Esophagus muscularis mucosa (tissue), 4 donors: ENCODE results near the gene GID4. TPM values are rescaled to one million over a fixed set of nuclear protein-coding genes. Genes with fewer than 3 reads are reported as not detected.

Source experiments
- DNase-seq: peaks from one replicate; pipeline ENCODE4 v3.0.0-alpha.2; 2017; ENCODE audit errors: extremely low spot score
- H3K27ac ChIP-seq, 4 donors: fragments of 200-600 bp; sonication (generic); replicated peaks in 1 of 4; 1 replicate in 3 of 4; 2 replicates in 1 of 4; pipeline ENCODE4 v1.5.1; 2016 to 2019; ENCODE audit warnings: mild to moderate bottlenecking in 1 of 4
- H3K27me3 ChIP-seq, 4 donors: fragments of 200-600 bp; sonication (generic); one replicate each; pipeline versions ENCODE4 v1.5.1 to v1.6.0; 2016 to 2019
- H3K36me3 ChIP-seq, 4 donors: fragments of 200-600 bp; sonication (generic); one replicate each; pipeline ENCODE4 v1.5.1; 2016 to 2019
- H3K4me1 ChIP-seq, 4 donors: fragments of 200-600 bp; sonication (generic); one replicate each; pipeline ENCODE4 v1.5.1; 2016 to 2019
- H3K4me3 ChIP-seq, 4 donors: fragments of 200-600 bp; sonication (generic); 1 replicate in 2 of 4; 2 replicates in 2 of 4; pipeline ENCODE4 v1.5.1; 2016 to 2019; ENCODE audit warnings: mild to moderate bottlenecking in 4 of 4, moderate library complexity in 1 of 4
- H3K9me3 ChIP-seq, 4 donors: fragments of 200-600 bp; sonication (generic); 1 replicate in 3 of 4; 2 replicates in 1 of 4; pipeline ENCODE4 v1.5.1; 2016 to 2019
- EP300 ChIP-seq: sonication (generic); formaldehyde crosslinking; IDR thresholded peaks from one replicate; pipeline ENCODE4 v1.6.1; 2017; ENCODE audit warnings: antibody characterized with exemption
- POLR2A ChIP-seq: fragments of 450-650 bp; IDR thresholded peaks from one replicate; pipeline ENCODE4 v1.6.1; 2017; ENCODE audit warnings: antibody characterized with exemption, moderate library complexity, mild to moderate bottlenecking, low read depth
- POLR2AphosphoS5 ChIP-seq, 2 donors: sonication (generic); formaldehyde crosslinking; IDR thresholded peaks; one replicate each; pipeline ENCODE4 v1.6.1; 2017; ENCODE audit warnings: antibody characterized with exemption in 2 of 2
- WGBS: methylation state at CpG from one replicate; pipeline ENCODE4 v1.1.5; 2018; 5-methylcytosine and 5-hydroxymethylcytosine counted together
- intact Hi-C: fragments of 100-400 bp; cut with DNase I; formaldehyde crosslinking; loops from one replicate; pipeline ENCODE4 v1.15.1; 2023
- total RNA-seq, 4 donors: library from RNA; depleted of rRNA; stranded (reverse); fragments of >200 nt; gene quantifications; one replicate each; pipeline versions ENCODE4 v1.1.0 to v1.2.1, GENCODE V29; 2016
- TF ChIP-seq, protein P1 (sequence below), 3 experiments: fragments of 200-600 bp in 2 of 3; fragments of 450-650 bp in 1 of 3; sonication (generic) in 2 of 3; IDR thresholded peaks; one replicate each; pipeline ENCODE4 v1.5.1; 2017 to 2019; ENCODE audit warnings: antibody characterized with exemption in 3 of 3, mild to moderate bottlenecking in 2 of 3, moderate library complexity in 1 of 3

Gene GID4
- total RNA-seq, 4 donors from 2014 or later = 33.1 to 39.8 (median 34.4) TPM

DNA sequence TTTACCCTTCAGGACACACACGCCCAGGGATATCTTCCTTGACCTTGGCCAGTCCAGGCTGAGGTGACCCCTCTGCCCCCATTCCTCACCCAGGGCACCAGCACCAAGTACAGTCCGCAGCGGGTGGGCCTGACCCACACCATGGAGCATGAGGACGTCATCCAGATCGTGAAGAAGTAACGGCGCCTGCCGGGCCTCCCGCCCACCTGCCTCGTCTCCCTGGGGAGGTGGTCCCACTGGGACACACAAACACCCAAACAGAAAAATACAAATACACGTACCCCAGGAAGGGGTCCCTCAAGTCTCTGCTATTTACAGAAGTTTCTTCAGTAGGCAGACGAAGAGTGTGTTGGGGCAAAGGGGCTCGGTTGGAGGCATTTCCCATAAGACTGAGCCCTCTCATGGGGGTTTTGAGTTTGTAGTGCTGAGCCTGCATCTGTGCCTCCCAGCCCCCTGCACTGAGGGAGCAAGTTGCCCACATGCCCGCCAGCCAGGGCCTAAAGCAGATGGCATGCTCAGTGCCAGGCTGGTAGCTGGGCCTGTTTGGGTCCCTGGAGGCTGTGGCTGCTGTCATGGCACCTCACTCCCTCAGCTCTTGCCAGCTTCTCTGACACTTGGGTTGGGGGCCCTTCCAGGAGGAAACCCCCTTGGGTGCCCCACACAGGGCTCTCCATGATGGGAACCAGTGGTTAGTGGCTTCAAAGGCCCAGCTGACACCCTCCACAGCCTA, 68.0 kb downstream of the GID4 start:
- no peaks in the 10 kb centered on the region for H3K4me1 ChIP-seq
- H3K27ac ChIP-seq = no peak overlapping the region
- intact Hi-C loops = no loop called here
- H3K9me3 ChIP-seq = no peaks in the 10 kb centered on the region
- no peak for DNase-seq
- peaks cover 18 to 55% (median 41%) of the 10 kb centered on the region in 4 donors for H3K36me3 ChIP-seq
- no peak overlapping the region for H3K4me3 ChIP-seq
- 92% methylated on average over 13 of the region's 14 CpGs for WGBS
- no peak for TF ChIP-seq EP300
- no peak for TF ChIP-seq POLR2A
- TF ChIP-seq, protein P1, sequence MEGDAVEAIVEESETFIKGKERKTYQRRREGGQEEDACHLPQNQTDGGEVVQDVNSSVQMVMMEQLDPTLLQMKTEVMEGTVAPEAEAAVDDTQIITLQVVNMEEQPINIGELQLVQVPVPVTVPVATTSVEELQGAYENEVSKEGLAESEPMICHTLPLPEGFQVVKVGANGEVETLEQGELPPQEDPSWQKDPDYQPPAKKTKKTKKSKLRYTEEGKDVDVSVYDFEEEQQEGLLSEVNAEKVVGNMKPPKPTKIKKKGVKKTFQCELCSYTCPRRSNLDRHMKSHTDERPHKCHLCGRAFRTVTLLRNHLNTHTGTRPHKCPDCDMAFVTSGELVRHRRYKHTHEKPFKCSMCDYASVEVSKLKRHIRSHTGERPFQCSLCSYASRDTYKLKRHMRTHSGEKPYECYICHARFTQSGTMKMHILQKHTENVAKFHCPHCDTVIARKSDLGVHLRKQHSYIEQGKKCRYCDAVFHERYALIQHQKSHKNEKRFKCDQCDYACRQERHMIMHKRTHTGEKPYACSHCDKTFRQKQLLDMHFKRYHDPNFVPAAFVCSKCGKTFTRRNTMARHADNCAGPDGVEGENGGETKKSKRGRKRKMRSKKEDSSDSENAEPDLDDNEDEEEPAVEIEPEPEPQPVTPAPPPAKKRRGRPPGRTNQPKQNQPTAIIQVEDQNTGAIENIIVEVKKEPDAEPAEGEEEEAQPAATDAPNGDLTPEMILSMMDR (IDR thresholded peaks at IDR 0.05) = no peak
- H3K27me3 ChIP-seq = no peaks in the 10 kb centered on the region

GRCh38 chr17:18107971-18108370, 68.8 kb downstream of the GID4 start:
- Histone ChIP-seq H3K4me1 (no peaks in the 10 kb centered on the region), H3K9me3 (no peaks in the 10 kb centered on the region), H3K36me3 (peaks cover 18 to 51% (median 39%) of the 10 kb centered on the region in 4 donors), H3K27ac (no peak overlapping the region), H3K4me3 (no peak overlapping the region), H3K27me3 (no peaks in the 10 kb centered on the region)
- DNase-seq = no peak
- WGBS = no CpG with 5 or more reads among the region's 6 CpGs
- intact Hi-C loops = no loop called here
- no peak for TF ChIP-seq POLR2A
- TF ChIP-seq, protein P1 (IDR thresholded peaks at IDR 0.05) = no peak
- TF ChIP-seq POLR2AphosphoS5 (IDR thresholded peaks at IDR 0.05) = no peak
- TF ChIP-seq EP300 = no peak

DNA sequence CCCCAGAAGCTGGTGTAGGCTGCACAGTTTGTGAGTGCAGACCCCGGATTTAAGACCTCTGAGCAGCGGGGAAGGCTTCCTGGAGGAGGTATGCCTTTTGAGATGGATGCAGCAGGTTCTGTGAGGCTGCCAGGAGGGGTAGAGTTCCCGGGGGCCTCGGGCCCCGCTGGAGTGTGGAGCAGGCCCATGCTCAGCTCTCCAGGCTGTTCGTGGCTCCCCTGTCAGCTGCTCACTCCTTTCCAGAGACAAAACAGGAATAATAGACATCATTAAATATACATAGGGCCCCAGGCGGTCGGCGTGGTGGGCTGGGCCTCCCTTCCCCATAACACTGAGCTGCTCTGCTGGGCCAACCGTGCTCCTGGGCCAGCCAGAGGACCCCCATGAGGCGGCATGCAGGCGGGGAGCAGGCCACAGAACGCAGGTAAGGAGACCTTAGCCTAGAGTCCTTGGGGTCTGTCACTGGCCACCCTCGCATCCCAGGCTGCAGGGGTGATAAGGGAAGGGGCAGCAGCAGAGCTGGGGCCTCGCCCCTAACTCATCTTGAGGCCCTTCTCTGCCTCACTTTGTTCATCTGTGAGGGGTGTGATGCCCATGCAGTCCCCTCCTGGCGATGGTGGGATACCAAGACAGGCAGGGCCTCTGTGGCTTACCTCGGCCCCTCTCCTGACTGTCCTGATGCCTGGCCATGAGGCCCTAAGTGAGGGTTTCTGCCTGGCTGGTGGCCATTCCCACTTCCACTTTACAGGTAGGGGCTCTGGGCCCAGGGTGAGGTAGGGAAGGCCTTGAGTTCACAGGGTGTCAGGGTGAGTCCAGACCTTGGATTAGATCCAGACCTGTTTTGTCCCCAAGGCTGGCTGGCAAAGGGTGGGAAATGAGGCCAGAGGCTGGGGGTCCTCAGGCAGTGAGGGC, 69.4 kb downstream of the GID4 start, which contains the start of gene MYO15A:
Gene MYO15A, plus strand, starts transcription at position 356 of the 912 bp plus-strand sequence. CDS start 10,045 bp downstream, outside the sequence.
- no peaks in the 10 kb centered on the region for H3K4me1 ChIP-seq
- 57% methylated on average over 12 of the region's 17 CpGs for WGBS
- peaks cover 18 to 44% (median 34%) of the 10 kb centered on the region in 4 donors for H3K36me3 ChIP-seq
- no peak within 1 kb of the TSS for H3K27ac ChIP-seq
- no peaks in the 10 kb centered on the region for H3K27me3 ChIP-seq
- TF ChIP-seq POLR2AphosphoS5 (IDR thresholded peaks at IDR 0.05) (no peak), POLR2A (no peak), EP300 (no peak)
- TF ChIP-seq, protein P1 (IDR thresholded peaks at IDR 0.05) = no peak
- no peaks in the 10 kb centered on the region for H3K9me3 ChIP-seq
- intact Hi-C loops = no loop called here
- H3K4me3 ChIP-seq = no peak within 1 kb of the TSS
- DNase-seq = no peak

GRCh38 chr17:18109935-18110485, 70.8 kb downstream of the GID4 start:
- Histone ChIP-seq H3K27ac (no peak overlapping the region), H3K36me3 (peaks cover 14 to 31% (median 21%) of the 10 kb centered on the region in 4 donors), H3K9me3 (no peaks in the 10 kb centered on the region), H3K4me1 (no peaks in the 10 kb centered on the region), H3K27me3 (peaks cover 0 to 5% (median 0%) of the 10 kb centered on the region in 4 donors), H3K4me3 (no peak overlapping the region)
- TF ChIP-seq POLR2AphosphoS5 (IDR thresholded peaks at IDR 0.05) = no peak
- no peak for TF ChIP-seq POLR2A
- TF ChIP-seq, protein P1 (IDR thresholded peaks at IDR 0.05) = no peak
- no peak for TF ChIP-seq EP300
- no peak for DNase-seq
- WGBS = 79% methylated on average over 10 of the region's 10 CpGs
- intact Hi-C loops = no loop called here
